Retinal pigment epithelial cell (primary cell): Measurements from ENCODE around the gene KXD1.

ENCODE experiments used
- DNase-seq: peaks from one replicate; pipeline ENCODE4 v3.0.0-alpha.2; 2010; ENCODE audit warnings: low read depth
- H3K4me3 ChIP-seq: 2 replicates; pipeline ENCODE4 v1.5.1; 2011; ENCODE audit warnings: mild to moderate bottlenecking, low read length, control low read depth, moderate library complexity
- CTCF ChIP-seq: conservative IDR thresholded peaks from 2 replicates; pipeline ENCODE4 v1.5.1; 2011; ENCODE audit warnings: low read depth, low read length, control low read depth, inconsistent platforms

The KXD1 gene

GRCh38 chr19:18568367-18568766 lies 10.7 kb downstream of the KXD1 start:
- DNase-seq: no peak
- no peak overlapping the region for H3K4me3 ChIP-seq
- no peak for TF ChIP-seq CTCF

GRCh38 chr19:18571564-18572344 lies 14.1 kb downstream of the KXD1 start, which contains the start of gene UBA52:
Gene UBA52, plus strand, starts transcription at chr19:18571857. Its CDS starts 1,444 bp downstream, at chr19:18573301.
- DNase-seq: peak; percentile 87
- H3K4me3 ChIP-seq: peak within 1 kb of the TSS; percentile 98
- TF ChIP-seq CTCF: no peak

GRCh38 chr19:18574691-18575291 lies 17.1 kb downstream of the KXD1 start:
- no peak overlapping the region for H3K4me3 ChIP-seq
- DNase-seq: no peak
- TF ChIP-seq CTCF: no peak

- no peak for DNase-seq
- H3K4me3 ChIP-seq: no peak overlapping the region
- TF ChIP-seq CTCF: no peak
Measured at GRCh38 chr19:18576383-18576782, 18.7 kb downstream of the KXD1 start.

GRCh38 chr19:18577365-18577914 lies 19.8 kb downstream of the KXD1 start:
- DNase-seq: no peak
- no peak for TF ChIP-seq CTCF
- H3K4me3 ChIP-seq: no peak overlapping the region

DNA sequence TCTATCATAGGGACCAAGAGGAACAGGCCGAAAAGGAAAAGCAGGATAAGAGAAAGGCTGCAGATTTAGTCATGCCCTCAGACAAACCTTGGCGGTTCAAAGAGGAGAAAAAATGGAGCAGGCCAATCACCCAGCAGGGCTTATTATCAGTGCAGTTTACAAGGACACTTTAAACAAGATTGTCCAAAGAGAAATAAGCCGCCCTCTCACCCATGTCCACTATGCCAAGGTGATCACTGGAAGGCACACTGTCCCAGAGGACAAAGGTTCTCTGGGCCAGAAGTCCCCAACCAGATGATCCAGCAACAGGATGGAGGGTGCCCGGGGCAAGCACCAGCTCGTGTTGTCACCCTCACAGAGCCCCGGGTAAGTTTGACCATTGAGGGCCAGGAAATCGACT lies 22.6 kb downstream of the KXD1 start:
- no peak for TF ChIP-seq CTCF
- no peak overlapping the region for H3K4me3 ChIP-seq
- no peak for DNase-seq
